IPS-20b (cell line): Measurements from ENCODE around the gene IGF2R.

Source experiments
- H3K27ac ChIP-seq: one replicate; pipeline ENCODE4 v1.5.1; 2013; ENCODE audit warnings: low read length
- H3K27me3 ChIP-seq: 2 replicates; pipeline ENCODE4 v1.6.1; 2013; ENCODE audit warnings: mild to moderate bottlenecking, low read length, inconsistent platforms; ENCODE audit not compliant: insufficient read depth
- H3K36me3 ChIP-seq: 2 replicates; pipeline ENCODE4 v1.6.1; 2013; ENCODE audit warnings: low read depth, mild to moderate bottlenecking, inconsistent platforms, low read length, moderate library complexity; ENCODE audit not compliant: insufficient read depth
- H3K4me1 ChIP-seq: 2 replicates; pipeline ENCODE4 v1.6.1; 2013; ENCODE audit warnings: mild to moderate bottlenecking, control low read depth, inconsistent platforms, low read length, moderate library complexity; ENCODE audit not compliant: insufficient read depth
- H3K4me3 ChIP-seq: 2 replicates; pipeline ENCODE4 v1.5.1; 2013; ENCODE audit warnings: mild to moderate bottlenecking, low read length, inconsistent platforms
- H3K9ac ChIP-seq: 2 replicates; pipeline ENCODE4 v1.6.1; 2013; ENCODE audit warnings: low read depth, mild to moderate bottlenecking, inconsistent platforms, low read length, moderate library complexity
- H3K9me3 ChIP-seq: 2 replicates; pipeline ENCODE4 v1.6.1; 2013; ENCODE audit warnings: mild to moderate bottlenecking, low read depth, low read length, inconsistent platforms; ENCODE audit not compliant: insufficient read depth

Gene IGF2R

GRCh38 chr6:160035693-160036330 lies 66.9 kb downstream of the IGF2R start:
- H3K27me3 ChIP-seq = no peaks in the 10 kb centered on the region
- no peak overlapping the region for H3K4me3 ChIP-seq
- no peaks in the 10 kb centered on the region for H3K9me3 ChIP-seq
- peaks cover 91% of the 10 kb centered on the region for H3K36me3 ChIP-seq
- no peak overlapping the region for H3K27ac ChIP-seq
- H3K4me1 ChIP-seq = no peaks in the 10 kb centered on the region
- H3K9ac ChIP-seq = no peak overlapping the region

GRCh38 chr6:160036331-160036695 lies 67.4 kb downstream of the IGF2R start:
- Histone ChIP-seq H3K27me3 (no peaks in the 10 kb centered on the region), H3K36me3 (peaks cover 91% of the 10 kb centered on the region), H3K27ac (no peak overlapping the region), H3K4me1 (no peaks in the 10 kb centered on the region), H3K9ac (no peak overlapping the region), H3K9me3 (no peaks in the 10 kb centered on the region), H3K4me3 (no peak overlapping the region)

GRCh38 chr6:160036790-160037206 lies 67.9 kb downstream of the IGF2R start:
- no peaks in the 10 kb centered on the region for H3K27me3 ChIP-seq
- H3K9ac ChIP-seq = no peak overlapping the region
- no peaks in the 10 kb centered on the region for H3K9me3 ChIP-seq
- H3K36me3 ChIP-seq = peaks cover 91% of the 10 kb centered on the region
- no peak overlapping the region for H3K4me3 ChIP-seq
- no peak overlapping the region for H3K27ac ChIP-seq
- no peaks in the 10 kb centered on the region for H3K4me1 ChIP-seq

- Histone ChIP-seq H3K9ac (no peak overlapping the region), H3K36me3 (peaks cover 91% of the 10 kb centered on the region), H3K9me3 (no peaks in the 10 kb centered on the region), H3K4me1 (no peaks in the 10 kb centered on the region), H3K27ac (no peak overlapping the region), H3K4me3 (no peak overlapping the region), H3K27me3 (no peaks in the 10 kb centered on the region)
These were observed 69.6 kb downstream of the IGF2R start for GRCh38 chr6:160038479-160038878.

- no peaks in the 10 kb centered on the region for H3K27me3 ChIP-seq
- H3K36me3 ChIP-seq = peaks cover 91% of the 10 kb centered on the region
- H3K9ac ChIP-seq = no peak overlapping the region
- no peaks in the 10 kb centered on the region for H3K4me1 ChIP-seq
- no peaks in the 10 kb centered on the region for H3K9me3 ChIP-seq
- H3K27ac ChIP-seq = no peak overlapping the region
- no peak overlapping the region for H3K4me3 ChIP-seq
These were observed 70.6 kb downstream of the IGF2R start for GRCh38 chr6:160039441-160039840.

GRCh38 chr6:160040055-160040454 lies 71.2 kb downstream of the IGF2R start:
- no peak overlapping the region for H3K9ac ChIP-seq
- peaks cover 91% of the 10 kb centered on the region for H3K36me3 ChIP-seq
- H3K27me3 ChIP-seq = no peaks in the 10 kb centered on the region
- H3K4me1 ChIP-seq = no peaks in the 10 kb centered on the region
- H3K27ac ChIP-seq = no peak overlapping the region
- H3K4me3 ChIP-seq = no peak overlapping the region
- H3K9me3 ChIP-seq = no peaks in the 10 kb centered on the region

- peaks cover 91% of the 10 kb centered on the region for H3K36me3 ChIP-seq
These were observed 71.8 kb downstream of the IGF2R start for GRCh38 chr6:160040527-160041264.

GRCh38 chr6:160041608-160042007 lies 72.7 kb downstream of the IGF2R start:
- Histone ChIP-seq H3K4me1 (no peaks in the 10 kb centered on the region), H3K27me3 (no peaks in the 10 kb centered on the region), H3K27ac (no peak overlapping the region), H3K36me3 (peaks cover 91% of the 10 kb centered on the region), H3K9ac (no peak overlapping the region), H3K9me3 (no peaks in the 10 kb centered on the region), H3K4me3 (no peak overlapping the region)

More at GRCh38 chr6:160040527-160041264, 71.8 kb downstream of the IGF2R start:
- Histone ChIP-seq H3K27ac (no peak overlapping the region), H3K27me3 (no peaks in the 10 kb centered on the region), H3K4me3 (no peak overlapping the region), H3K9ac (no peak overlapping the region), H3K9me3 (no peaks in the 10 kb centered on the region), H3K4me1 (no peaks in the 10 kb centered on the region)

GRCh38 chr6:160042014-160042773 lies 73.3 kb downstream of the IGF2R start:
- H3K4me3 ChIP-seq = no peak overlapping the region
- peaks cover 91% of the 10 kb centered on the region for H3K36me3 ChIP-seq
- no peaks in the 10 kb centered on the region for H3K9me3 ChIP-seq
- no peaks in the 10 kb centered on the region for H3K4me1 ChIP-seq
- no peaks in the 10 kb centered on the region for H3K27me3 ChIP-seq
- no peak overlapping the region for H3K27ac ChIP-seq
- H3K9ac ChIP-seq = no peak overlapping the region

GRCh38 chr6:160042788-160043301 lies 74.0 kb downstream of the IGF2R start:
- Histone ChIP-seq H3K9me3 (no peaks in the 10 kb centered on the region), H3K4me1 (no peaks in the 10 kb centered on the region), H3K36me3 (peaks cover 95% of the 10 kb centered on the region), H3K9ac (no peak overlapping the region), H3K27me3 (no peaks in the 10 kb centered on the region), H3K4me3 (no peak overlapping the region), H3K27ac (no peak overlapping the region)

- Histone ChIP-seq H3K27ac (no peak overlapping the region), H3K9me3 (no peaks in the 10 kb centered on the region), H3K4me3 (no peak overlapping the region), H3K36me3 (peaks cover 99% of the 10 kb centered on the region), H3K27me3 (no peaks in the 10 kb centered on the region), H3K4me1 (no peaks in the 10 kb centered on the region), H3K9ac (no peak overlapping the region)
These were observed 74.9 kb downstream of the IGF2R start for GRCh38 chr6:160043784-160044183.
